HepG2 (cell line): Measurements from ENCODE around the gene RASIP1. TPM values are rescaled to one million over a fixed set of nuclear protein-coding genes. Genes with fewer than 3 reads are reported as not detected.

Experiments used
- ATAD3A ChIP-seq: sonication (generic); formaldehyde crosslinking; IDR thresholded peaks from 2 replicates; pipeline ENCODE4 v1.4.0; 2020; ENCODE audit warnings: missing genetic modification reagents
- CCAR2 ChIP-seq: fragments of 200-400 bp; formaldehyde crosslinking; optimal IDR thresholded peaks from 2 replicates; pipeline ENCODE3; 2018; ENCODE audit warnings: low read depth, mild to moderate bottlenecking, low read length, moderate library complexity
- DPF2 ChIP-seq: sonication (generic); formaldehyde crosslinking; IDR thresholded peaks from 2 replicates; pipeline ENCODE4 v1.4.0; 2020; ENCODE audit warnings: mild to moderate bottlenecking, low read depth, missing genetic modification reagents, borderline replicate concordance
- FOSL1 ChIP-seq: sonication (generic); formaldehyde crosslinking; IDR thresholded peaks from 2 replicates; pipeline ENCODE4 v1.9.0; 2021; ENCODE audit warnings: missing genetic modification reagents, borderline replicate concordance
- HIVEP1 ChIP-seq: sonication (generic); formaldehyde crosslinking; IDR thresholded peaks from 2 replicates; pipeline ENCODE4 v1.4.0; 2020; ENCODE audit warnings: mild to moderate bottlenecking, missing genetic modification reagents
- IRF2 ChIP-seq: IDR thresholded peaks from 2 replicates; pipeline ENCODE4 v1.6.1; 2018; ENCODE audit warnings: missing genetic modification reagents, missing compliant biosample characterization
- JUNB ChIP-seq: sonication (generic); formaldehyde crosslinking; IDR thresholded peaks from 2 replicates; pipeline ENCODE4 v1.8.0; 2022; ENCODE audit warnings: missing genetic modification reagents, mild to moderate bottlenecking, borderline replicate concordance
- KDM6A ChIP-seq: IDR thresholded peaks from 2 replicates; pipeline ENCODE4 v1.6.1; 2016; ENCODE audit warnings: low read depth
- MTA3 ChIP-seq: sonication (generic); formaldehyde crosslinking; IDR thresholded peaks from 2 replicates; pipeline ENCODE4 v1.4.0; 2020; ENCODE audit warnings: missing genetic modification reagents
- POLR2A ChIP-seq, 2 experiments: IDR thresholded peaks; 2 replicates each; pipeline ENCODE4 v1.6.1; 2011; ENCODE audit warnings: low read depth in 2 of 2, low read length in 2 of 2, mild to moderate bottlenecking in 1 of 2, moderate library complexity in 1 of 2; ENCODE audit not compliant: insufficient read depth in 1 of 2
- RARA ChIP-seq: IDR thresholded peaks from 2 replicates; pipeline ENCODE4 v1.6.1; 2016; ENCODE audit warnings: missing genetic modification reagents, missing compliant biosample characterization
- SOX13 ChIP-seq, 3 experiments: fragments of 450-650 bp in 1 of 3; sonication (generic) in 1 of 3; formaldehyde crosslinking in 1 of 3; IDR thresholded peaks in 2 of 3; conservative IDR thresholded peaks in 1 of 3; 2 replicates each; pipeline versions ENCODE4 v1.5.0 to v1.6.1; 2016 to 2020; ENCODE audit warnings: antibody characterized with exemption in 1 of 3, mild to moderate bottlenecking in 1 of 3, missing compliant biosample characterization in 1 of 3, missing genetic modification reagents in 1 of 3, moderate library complexity in 1 of 3
- TBP ChIP-seq: sonication (generic); formaldehyde crosslinking; IDR thresholded peaks from 2 replicates; pipeline ENCODE4 v1.5.0; 2020; ENCODE audit warnings: missing genetic modification reagents
- TRIM24 ChIP-seq: sonication (generic); formaldehyde crosslinking; IDR thresholded peaks from 2 replicates; pipeline ENCODE4 v1.8.0; 2022; ENCODE audit warnings: mild to moderate bottlenecking, missing genetic modification reagents
- ZC3H13 ChIP-seq: sonication (generic); formaldehyde crosslinking; IDR thresholded peaks from 2 replicates; pipeline ENCODE4 v1.8.1; 2023; ENCODE audit warnings: mild to moderate bottlenecking, missing genetic modification reagents, moderate library complexity
- ZFP37 ChIP-seq: sonication (generic); formaldehyde crosslinking; IDR thresholded peaks from 2 replicates; pipeline ENCODE4 v1.4.0; 2020; ENCODE audit warnings: missing genetic modification reagents, borderline replicate concordance
- ZNF124 ChIP-seq: sonication (generic); formaldehyde crosslinking; IDR thresholded peaks from 2 replicates; pipeline ENCODE4 v1.4.0; 2020; ENCODE audit warnings: missing genetic modification reagents
- ZNF263 ChIP-seq: sonication (generic); formaldehyde crosslinking; IDR thresholded peaks from 2 replicates; pipeline ENCODE4 v1.4.0; 2020; ENCODE audit warnings: missing genetic modification reagents
- ZNF484 ChIP-seq: sonication (generic); formaldehyde crosslinking; IDR thresholded peaks from 2 replicates; pipeline ENCODE4 v1.5.1; 2020; ENCODE audit warnings: mild to moderate bottlenecking, low read depth, missing genetic modification reagents, borderline replicate concordance
- ZNF652 ChIP-seq: IDR thresholded peaks from 2 replicates; pipeline ENCODE4 v1.6.1; 2016; ENCODE audit warnings: low read depth, borderline replicate concordance
- polyA plus RNA-seq, 8 experiments: library from polyadenylated mRNA; depleted of rRNA in 3 of 8; stranded (reverse) in 7 of 8; unstranded in 1 of 8; fragments of >200 nt; fragmentation: Illumina TruSeq in 4 of 8; extraction: Trizol in 4 of 8; gene quantifications; 2 replicates each; pipeline versions ENCODE4 v1.2.1 to v1.2.3, GENCODE V29; 2011 to 2016; ENCODE audit warnings: low read depth in 4 of 8, missing spikeins in 1 of 8, mixed read lengths in 1 of 8; ENCODE audit not compliant: insufficient read depth in 1 of 8
- total RNA-seq, 5 experiments: library from RNA; depleted of rRNA; stranded (reverse); fragments of >200 nt; fragmentation: Illumina TruSeq; extraction: Trizol; gene quantifications; 2 replicates each; pipeline ENCODE4 v1.2.3, GENCODE V29; 2016; ENCODE audit warnings: low read depth in 1 of 5
- TF ChIP-seq, protein P1 (sequence below): sonication (generic); formaldehyde crosslinking; IDR thresholded peaks from 2 replicates; pipeline ENCODE4 v1.8.0; 2022; ENCODE audit warnings: missing genetic modification reagents, mild to moderate bottlenecking, inconsistent platforms, borderline replicate concordance
- TF ChIP-seq, protein P2 (sequence below): sonication (generic); formaldehyde crosslinking; conservative IDR thresholded peaks from 2 replicates; pipeline ENCODE4 v1.4.0; 2020; ENCODE audit warnings: mild to moderate bottlenecking, missing genetic modification reagents, moderate library complexity
- TF ChIP-seq, protein P3 (sequence below): sonication (generic); formaldehyde crosslinking; IDR thresholded peaks from 2 replicates; pipeline ENCODE4 v1.4.0; 2020; ENCODE audit warnings: missing genetic modification reagents, borderline replicate concordance
- TF ChIP-seq, protein P4 (sequence below): IDR thresholded peaks from 2 replicates; pipeline ENCODE4 v1.6.1; 2016
- TF ChIP-seq, protein P5 (sequence below): sonication (generic); formaldehyde crosslinking; IDR thresholded peaks from 2 replicates; pipeline ENCODE4 v1.5.0; 2020; ENCODE audit warnings: missing genetic modification reagents

RASIP1 gene
- total and polyA plus RNA-seq, 2 of the 13 experiments (the other 11 are each of a cell fraction or from before 2014, with no cell fraction given), result 0.44 to 0.58 TPM

DNA sequence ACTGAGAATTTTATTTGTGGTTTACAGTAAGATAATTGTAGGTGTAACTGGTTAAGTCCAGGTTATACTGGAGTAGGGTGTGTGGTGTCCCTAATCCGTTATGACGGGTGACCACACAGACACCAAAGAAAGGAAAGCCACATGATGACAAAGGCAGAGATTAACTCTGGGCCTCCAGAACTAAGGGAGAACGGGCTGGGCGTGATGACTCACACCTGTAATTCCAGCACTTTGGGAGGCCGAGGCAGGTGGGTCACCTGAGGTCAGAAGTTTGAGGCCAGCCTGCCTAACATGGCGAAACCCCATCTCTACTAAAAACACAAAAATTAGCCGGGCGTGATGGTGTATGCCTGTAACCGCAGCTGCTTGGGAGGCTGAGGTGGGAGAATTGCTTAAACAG, 54.8 kb downstream of the RASIP1 start (continued):
- TF ChIP-seq, protein P1, sequence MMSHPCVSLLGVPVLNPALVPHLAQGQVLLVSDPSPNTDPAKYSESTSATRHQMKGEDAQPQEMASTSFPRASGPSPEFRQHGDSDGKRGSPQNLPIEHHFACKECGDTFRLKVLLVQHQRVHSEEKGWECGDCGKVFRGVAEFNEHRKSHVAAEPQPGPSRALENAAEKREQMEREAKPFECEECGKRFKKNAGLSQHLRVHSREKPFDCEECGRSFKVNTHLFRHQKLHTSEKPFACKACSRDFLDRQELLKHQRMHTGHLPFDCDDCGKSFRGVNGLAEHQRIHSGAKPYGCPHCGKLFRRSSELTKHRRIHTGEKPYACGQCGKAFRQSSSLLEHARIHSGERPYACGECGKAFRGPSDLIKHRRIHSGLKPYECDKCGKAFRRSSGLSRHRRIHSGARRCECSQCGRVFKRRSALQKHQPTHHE, result no peak
- no peak for TF ChIP-seq ZNF124
- no peak for TF ChIP-seq ZNF484 (CRISPR knock-in tag)
- no peak for TF ChIP-seq ATAD3A (CRISPR knock-in tag)
- no peak for TF ChIP-seq KDM6A (CRISPR knock-in tag)
- no peak for TF ChIP-seq JUNB
- TF ChIP-seq TRIM24 (CRISPR knock-in tag), result no peak
- no peak for TF ChIP-seq DPF2 (CRISPR knock-in tag)
- TF ChIP-seq, protein P2, sequence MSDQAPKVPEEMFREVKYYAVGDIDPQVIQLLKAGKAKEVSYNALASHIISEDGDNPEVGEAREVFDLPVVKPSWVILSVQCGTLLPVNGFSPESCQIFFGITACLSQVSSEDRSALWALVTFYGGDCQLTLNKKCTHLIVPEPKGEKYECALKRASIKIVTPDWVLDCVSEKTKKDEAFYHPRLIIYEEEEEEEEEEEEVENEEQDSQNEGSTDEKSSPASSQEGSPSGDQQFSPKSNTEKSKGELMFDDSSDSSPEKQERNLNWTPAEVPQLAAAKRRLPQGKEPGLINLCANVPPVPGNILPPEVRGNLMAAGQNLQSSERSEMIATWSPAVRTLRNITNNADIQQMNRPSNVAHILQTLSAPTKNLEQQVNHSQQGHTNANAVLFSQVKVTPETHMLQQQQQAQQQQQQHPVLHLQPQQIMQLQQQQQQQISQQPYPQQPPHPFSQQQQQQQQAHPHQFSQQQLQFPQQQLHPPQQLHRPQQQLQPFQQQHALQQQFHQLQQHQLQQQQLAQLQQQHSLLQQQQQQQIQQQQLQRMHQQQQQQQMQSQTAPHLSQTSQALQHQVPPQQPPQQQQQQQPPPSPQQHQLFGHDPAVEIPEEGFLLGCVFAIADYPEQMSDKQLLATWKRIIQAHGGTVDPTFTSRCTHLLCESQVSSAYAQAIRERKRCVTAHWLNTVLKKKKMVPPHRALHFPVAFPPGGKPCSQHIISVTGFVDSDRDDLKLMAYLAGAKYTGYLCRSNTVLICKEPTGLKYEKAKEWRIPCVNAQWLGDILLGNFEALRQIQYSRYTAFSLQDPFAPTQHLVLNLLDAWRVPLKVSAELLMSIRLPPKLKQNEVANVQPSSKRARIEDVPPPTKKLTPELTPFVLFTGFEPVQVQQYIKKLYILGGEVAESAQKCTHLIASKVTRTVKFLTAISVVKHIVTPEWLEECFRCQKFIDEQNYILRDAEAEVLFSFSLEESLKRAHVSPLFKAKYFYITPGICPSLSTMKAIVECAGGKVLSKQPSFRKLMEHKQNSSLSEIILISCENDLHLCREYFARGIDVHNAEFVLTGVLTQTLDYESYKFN, result peak; percentile 19; the same call in 1 of the 2 replicates
- no peak for TF ChIP-seq ZNF263
- TF ChIP-seq POLR2A (IDR thresholded peaks at IDR 0.05; ENCODE audit: insufficient read depth in 1 of 2, low read depth in 2 of 2, low read length in 2 of 2), result no peak
- no peak for TF ChIP-seq IRF2
- TF ChIP-seq ZNF652 (CRISPR knock-in tag), result no peak
- no peak for TF ChIP-seq ZC3H13 (CRISPR knock-in tag)
- no peak for TF ChIP-seq MTA3 (CRISPR knock-in tag)
- TF ChIP-seq, protein P3, sequence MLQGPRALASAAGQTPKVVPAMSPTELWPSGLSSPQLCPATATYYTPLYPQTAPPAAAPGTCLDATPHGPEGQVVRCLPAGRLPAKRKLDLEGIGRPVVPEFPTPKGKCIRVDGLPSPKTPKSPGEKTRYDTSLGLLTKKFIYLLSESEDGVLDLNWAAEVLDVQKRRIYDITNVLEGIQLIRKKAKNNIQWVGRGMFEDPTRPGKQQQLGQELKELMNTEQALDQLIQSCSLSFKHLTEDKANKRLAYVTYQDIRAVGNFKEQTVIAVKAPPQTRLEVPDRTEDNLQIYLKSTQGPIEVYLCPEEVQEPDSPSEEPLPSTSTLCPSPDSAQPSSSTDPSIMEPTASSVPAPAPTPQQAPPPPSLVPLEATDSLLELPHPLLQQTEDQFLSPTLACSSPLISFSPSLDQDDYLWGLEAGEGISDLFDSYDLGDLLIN (CRISPR knock-in tag), result no peak
- TF ChIP-seq FOSL1 (CRISPR knock-in tag), result peak; percentile 66
- TF ChIP-seq, protein P4, sequence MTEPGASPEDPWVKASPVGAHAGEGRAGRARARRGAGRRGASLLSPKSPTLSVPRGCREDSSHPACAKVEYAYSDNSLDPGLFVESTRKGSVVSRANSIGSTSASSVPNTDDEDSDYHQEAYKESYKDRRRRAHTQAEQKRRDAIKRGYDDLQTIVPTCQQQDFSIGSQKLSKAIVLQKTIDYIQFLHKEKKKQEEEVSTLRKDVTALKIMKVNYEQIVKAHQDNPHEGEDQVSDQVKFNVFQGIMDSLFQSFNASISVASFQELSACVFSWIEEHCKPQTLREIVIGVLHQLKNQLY (CRISPR knock-in tag), result no peak
- TF ChIP-seq, protein P5, sequence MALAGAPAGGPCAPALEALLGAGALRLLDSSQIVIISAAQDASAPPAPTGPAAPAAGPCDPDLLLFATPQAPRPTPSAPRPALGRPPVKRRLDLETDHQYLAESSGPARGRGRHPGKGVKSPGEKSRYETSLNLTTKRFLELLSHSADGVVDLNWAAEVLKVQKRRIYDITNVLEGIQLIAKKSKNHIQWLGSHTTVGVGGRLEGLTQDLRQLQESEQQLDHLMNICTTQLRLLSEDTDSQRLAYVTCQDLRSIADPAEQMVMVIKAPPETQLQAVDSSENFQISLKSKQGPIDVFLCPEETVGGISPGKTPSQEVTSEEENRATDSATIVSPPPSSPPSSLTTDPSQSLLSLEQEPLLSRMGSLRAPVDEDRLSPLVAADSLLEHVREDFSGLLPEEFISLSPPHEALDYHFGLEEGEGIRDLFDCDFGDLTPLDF (CRISPR knock-in tag), result no peak
- TF ChIP-seq RARA, result peak; percentile 71
- TF ChIP-seq CCAR2, result no peak
- TF ChIP-seq SOX13 (IDR thresholded peaks at IDR 0.05), result peak; percentile 67
- TF ChIP-seq SOX13 (CRISPR knock-in tag; conservative IDR thresholded peaks at IDR 0.05 in 1 of 2, IDR thresholded peaks at IDR 0.05 in 1 of 2), result peak in 1 of 2 experiments; percentile 67; a peak in 2 of 4 replicates
- TF ChIP-seq ZFP37 (CRISPR knock-in tag), result no peak
- TF ChIP-seq HIVEP1 (CRISPR knock-in tag), result no peak
- TF ChIP-seq TBP (CRISPR knock-in tag), result no peak
